ENCODE measurements around the gene CRYGS.

- TF ChIP-seq CTCF (IDR thresholded peaks at IDR 0.05; ENCODE audit: low read depth, low read length) (no peak), POLR2A (IDR thresholded peaks at IDR 0.05; ENCODE audit: extremely low read depth, insufficient read length) (no peak)
These were observed 5.3 kb upstream of the CRYGS start for GRCh38 chr3:186549497-186549896.

Data from NB4 (cell line).